HepG2 (cell line): Measurements from ENCODE around the gene TRIM28. TPM values are rescaled to one million over a fixed set of nuclear protein-coding genes. Genes with fewer than 3 reads are reported as not detected.

Experiments
- CC2D1A ChIP-seq: sonication (generic); formaldehyde crosslinking; IDR thresholded peaks from 2 replicates; pipeline ENCODE4 v1.8.1; 2023; ENCODE audit warnings: mild to moderate bottlenecking, missing genetic modification reagents
- DZIP1 ChIP-seq: sonication (generic); formaldehyde crosslinking; IDR thresholded peaks from 2 replicates; pipeline ENCODE4 v1.5.0; 2020; ENCODE audit warnings: mild to moderate bottlenecking, missing genetic modification reagents
- FOXP1 ChIP-seq, 2 experiments: fragments of 450-650 bp in 1 of 2; IDR thresholded peaks; 2 replicates each; pipeline ENCODE4 v1.6.1; 2017 to 2018; ENCODE audit warnings: antibody characterized with exemption in 1 of 2
- GTF2F1 ChIP-seq: fragments of 150-350 bp; IDR thresholded peaks from 2 replicates; pipeline ENCODE4 v1.6.1; 2014; ENCODE audit warnings: low read length
- HIC2 ChIP-seq: sonication (generic); formaldehyde crosslinking; IDR thresholded peaks from 2 replicates; pipeline ENCODE4 v1.9.0; 2022; ENCODE audit warnings: low read depth, missing genetic modification reagents
- HOXA5 ChIP-seq: sonication (generic); formaldehyde crosslinking; IDR thresholded peaks from 2 replicates; pipeline ENCODE4 v1.4.0; 2020; ENCODE audit warnings: missing genetic modification reagents
- MATR3 ChIP-seq: sonication (generic); formaldehyde crosslinking; IDR thresholded peaks from 2 replicates; pipeline ENCODE4 v1.4.0; 2020; ENCODE audit warnings: missing genetic modification reagents
- NONO ChIP-seq, 2 experiments: fragments of 450-650 bp in 1 of 2; sonication (generic) in 1 of 2; formaldehyde crosslinking in 1 of 2; IDR thresholded peaks in 1 of 2; conservative IDR thresholded peaks in 1 of 2; 2 replicates each; pipeline versions ENCODE4 v1.6.1 to v1.8.0; 2017 to 2022; ENCODE audit warnings: mild to moderate bottlenecking in 1 of 2, missing genetic modification reagents in 1 of 2, moderate library complexity in 1 of 2
- PHF8 ChIP-seq: sonication (generic); formaldehyde crosslinking; IDR thresholded peaks from 2 replicates; pipeline ENCODE4 v1.5.0; 2020; ENCODE audit warnings: missing genetic modification reagents
- RFXAP ChIP-seq: sonication (generic); formaldehyde crosslinking; IDR thresholded peaks from 2 replicates; pipeline ENCODE4 v1.4.0; 2020; ENCODE audit warnings: missing genetic modification reagents, borderline replicate concordance
- SMC3 ChIP-seq: IDR thresholded peaks from 2 replicates; pipeline ENCODE4 v1.6.1; 2011; ENCODE audit warnings: low read length, improper control_type of control experiment
- TCF7L2 ChIP-seq: IDR thresholded peaks from 2 replicates; pipeline ENCODE4 v1.6.1; 2011; ENCODE audit warnings: mild to moderate bottlenecking, low read depth, low read length, moderate library complexity
- YEATS2 ChIP-seq: sonication (generic); formaldehyde crosslinking; IDR thresholded peaks from 2 replicates; pipeline ENCODE4 v1.4.0; 2020; ENCODE audit warnings: missing genetic modification reagents, borderline replicate concordance
- ZBTB8A ChIP-seq: sonication (generic); formaldehyde crosslinking; IDR thresholded peaks from 2 replicates; pipeline ENCODE4 v1.4.0; 2020; ENCODE audit warnings: mild to moderate bottlenecking, low read depth, missing genetic modification reagents, borderline replicate concordance
- ZFP1 ChIP-seq: IDR thresholded peaks from 2 replicates; pipeline ENCODE4 v1.6.1; 2016
- ZNF253 ChIP-seq: sonication (generic); formaldehyde crosslinking; IDR thresholded peaks from 2 replicates; pipeline ENCODE4 v1.8.0; 2022; ENCODE audit warnings: mild to moderate bottlenecking, missing genetic modification reagents, borderline replicate concordance
- ZNF264 ChIP-seq: sonication (generic); formaldehyde crosslinking; IDR thresholded peaks from 2 replicates; pipeline ENCODE4 v1.4.0; 2020; ENCODE audit warnings: missing genetic modification reagents
- ZNF562 ChIP-seq: sonication (generic); formaldehyde crosslinking; IDR thresholded peaks from 2 replicates; pipeline ENCODE4 v1.8.0; 2022; ENCODE audit warnings: missing genetic modification reagents, borderline replicate concordance
- ZNF576 ChIP-seq: sonication (generic); formaldehyde crosslinking; IDR thresholded peaks from 2 replicates; pipeline ENCODE4 v1.4.0; 2020; ENCODE audit warnings: mild to moderate bottlenecking, missing genetic modification reagents
- ZNF598 ChIP-seq: sonication (generic); formaldehyde crosslinking; IDR thresholded peaks from 2 replicates; pipeline ENCODE4 v1.5.1; 2020; ENCODE audit warnings: mild to moderate bottlenecking, missing genetic modification reagents, borderline replicate concordance
- ZNF614 ChIP-seq: IDR thresholded peaks from 2 replicates; pipeline ENCODE4 v1.6.1; 2018; ENCODE audit warnings: missing biosample characterization, missing genetic modification reagents, inconsistent platforms, borderline replicate concordance
- ZNF724P ChIP-seq: sonication (generic); formaldehyde crosslinking; IDR thresholded peaks from 2 replicates; pipeline ENCODE4 v1.8.0; 2022; ENCODE audit warnings: missing genetic modification reagents, borderline replicate concordance
- ZSCAN30 ChIP-seq: sonication (generic); formaldehyde crosslinking; IDR thresholded peaks from 2 replicates; pipeline ENCODE4 v1.5.0; 2020; ENCODE audit warnings: mild to moderate bottlenecking, missing genetic modification reagents
- polyA plus RNA-seq, 8 experiments: library from polyadenylated mRNA; depleted of rRNA in 3 of 8; stranded (reverse) in 7 of 8; unstranded in 1 of 8; fragments of >200 nt; fragmentation: Illumina TruSeq in 4 of 8; extraction: Trizol in 4 of 8; gene quantifications; 2 replicates each; pipeline versions ENCODE4 v1.2.1 to v1.2.3, GENCODE V29; 2011 to 2016; ENCODE audit warnings: low read depth in 4 of 8, missing spikeins in 1 of 8, mixed read lengths in 1 of 8; ENCODE audit not compliant: insufficient read depth in 1 of 8
- total RNA-seq, 5 experiments: library from RNA; depleted of rRNA; stranded (reverse); fragments of >200 nt; fragmentation: Illumina TruSeq; extraction: Trizol; gene quantifications; 2 replicates each; pipeline ENCODE4 v1.2.3, GENCODE V29; 2016; ENCODE audit warnings: low read depth in 1 of 5

Gene TRIM28
- total and polyA plus RNA-seq, 2 of the 13 experiments (the other 11 are each of a cell fraction or from before 2014, with no cell fraction given) = 361 to 439 TPM

DNA sequence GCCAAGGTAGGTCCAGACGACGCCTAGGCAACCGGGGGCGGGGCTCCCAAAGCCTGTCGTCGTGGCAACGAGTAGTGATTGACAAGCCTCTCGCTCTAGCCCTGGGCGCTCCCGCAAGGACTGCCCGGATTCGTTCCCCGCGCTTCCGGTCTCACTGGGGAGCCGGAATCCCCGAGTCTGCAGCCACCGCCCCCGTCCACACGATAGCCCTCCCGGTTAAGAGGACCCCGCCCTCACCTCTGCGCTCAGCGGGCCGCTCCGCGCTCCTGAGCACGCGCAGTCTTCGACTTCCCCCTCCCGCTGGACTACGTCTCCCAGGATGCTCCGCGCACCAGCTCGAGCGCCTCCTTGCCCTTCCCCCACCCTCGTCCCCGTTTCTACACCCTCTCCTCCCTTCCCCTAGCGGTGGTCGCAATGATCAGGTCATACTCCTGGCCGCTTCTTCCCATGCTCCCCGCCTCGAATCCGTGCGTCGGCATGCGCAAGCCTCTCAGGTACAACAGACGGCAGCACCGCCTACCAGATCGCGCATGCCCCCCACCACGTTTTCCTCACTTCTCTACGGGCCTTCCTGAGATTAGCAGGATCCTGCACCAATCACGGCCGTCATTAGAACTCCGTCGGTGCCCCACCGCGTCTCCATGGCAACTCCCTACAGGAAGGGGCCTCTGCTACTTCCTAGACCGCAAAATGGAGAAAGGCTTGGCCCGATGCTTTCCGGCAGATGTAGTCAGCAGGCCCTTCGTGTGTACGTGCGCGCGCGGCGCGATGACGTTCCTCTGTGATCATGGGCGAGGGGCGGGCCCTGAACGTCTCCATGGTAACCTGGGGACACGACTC, 29.2 kb downstream of the TRIM28 start, which contains the start of gene MZF1 (continued):
- TF ChIP-seq MATR3 (CRISPR knock-in tag) (no peak), ZNF598 (CRISPR knock-in tag) (no peak), CC2D1A (CRISPR knock-in tag) (0 out of 2 replicates have a peak, but pooled peaks have one; percentile 35), FOXP1 (IDR thresholded peaks at IDR 0.05) (no peak), FOXP1 (CRISPR knock-in tag; IDR thresholded peaks at IDR 0.05) (no peak), SMC3 (no peak), PHF8 (peak; percentile 72), DZIP1 (no peak), ZNF264 (CRISPR knock-in tag) (0 out of 2 replicates have a peak, but pooled peaks have one; percentile 2), YEATS2 (CRISPR knock-in tag) (peak; percentile 11), TCF7L2 (no peak), RFXAP (CRISPR knock-in tag) (0 out of 2 replicates have a peak, but pooled peaks have one; percentile 56), ZFP1 (CRISPR knock-in tag) (peak; percentile 22; the same call in 1 of the 2 replicates), ZNF614 (CRISPR knock-in tag) (no peak; the same call in 1 of the 2 replicates), ZNF253 (CRISPR knock-in tag) (no peak), ZNF576 (CRISPR knock-in tag) (no peak), ZBTB8A (CRISPR knock-in tag) (no peak), ZNF724P (no peak), HOXA5 (CRISPR knock-in tag) (no peak), ZSCAN30 (CRISPR knock-in tag) (no peak), ZNF562 (CRISPR knock-in tag) (no peak), GTF2F1 (no peak), HIC2 (CRISPR knock-in tag) (0 out of 2 replicates have a peak, but pooled peaks have one; percentile 31), NONO (IDR thresholded peaks at IDR 0.05) (no peak), NONO (CRISPR knock-in tag; conservative IDR thresholded peaks at IDR 0.05) (peak; percentile 97)
